ENCODE data around the gene FOLR3. TPM values are rescaled to one million over a fixed set of nuclear protein-coding genes. Genes with fewer than 3 reads are reported as not detected.
"Not testable (repeated sequence)": the region's sequence is repeated elsewhere in the genome, so short reads cannot be mapped to it uniquely, and the experiment has no call there.

FOLR3 gene
- total RNA-seq, 1 donor from 2014 or later: 0.52 TPM

- H3K27me3 ChIP-seq (ENCODE audit: control insufficient read depth in 3 of 3, insufficient read depth in 3 of 3, low read length in 3 of 3): no peaks in the 10 kb centered on the region
- no peaks in the 10 kb centered on the region for H3K4me1 ChIP-seq (ENCODE audit: control insufficient read depth in 3 of 3, insufficient read depth in 3 of 3, low read length in 3 of 3)
- H3K9me3 ChIP-seq (ENCODE audit: control insufficient read depth in 3 of 3, low read length in 3 of 3): no peaks in the 10 kb centered on the region
- no peak overlapping the region for H3K27ac ChIP-seq (ENCODE audit: low read depth, low read length)
- no peaks in the 10 kb centered on the region for H3K36me3 ChIP-seq (ENCODE audit: control insufficient read depth in 3 of 3, insufficient read depth in 3 of 3, low read length in 3 of 3)
- no peak overlapping the region for H3K4me3 ChIP-seq (ENCODE audit: low read length in 3 of 3)
- no peak overlapping the region for H3K9ac ChIP-seq (ENCODE audit: low read depth in 1 of 3, low read length in 3 of 3)
Measured at GRCh38 chr11:72138821-72139390, 3.4 kb downstream of the FOLR3 start.

- H3K4me3 ChIP-seq (ENCODE audit: low read length in 3 of 3): no peak overlapping the region
- no peak overlapping the region for H3K27ac ChIP-seq (ENCODE audit: low read depth, low read length)
- no peaks in the 10 kb centered on the region for H3K4me1 ChIP-seq (ENCODE audit: control insufficient read depth in 3 of 3, insufficient read depth in 3 of 3, low read length in 3 of 3)
- no peaks in the 10 kb centered on the region for H3K27me3 ChIP-seq (ENCODE audit: control insufficient read depth in 3 of 3, insufficient read depth in 3 of 3, low read length in 3 of 3)
- H3K9ac ChIP-seq (ENCODE audit: low read depth in 1 of 3, low read length in 3 of 3): no peak overlapping the region
- no peaks in the 10 kb centered on the region for H3K9me3 ChIP-seq (ENCODE audit: control insufficient read depth in 3 of 3, low read length in 3 of 3)
- no peaks in the 10 kb centered on the region for H3K36me3 ChIP-seq (ENCODE audit: control insufficient read depth in 3 of 3, insufficient read depth in 3 of 3, low read length in 3 of 3)
Measured at GRCh38 chr11:72139500-72139899, 4.0 kb downstream of the FOLR3 start.

GRCh38 chr11:72140661-72141060, 5.1 kb downstream of the FOLR3 start:
- H3K36me3 ChIP-seq (ENCODE audit: control insufficient read depth in 3 of 3, insufficient read depth in 3 of 3, low read length in 3 of 3): no peaks in the 10 kb centered on the region
- no peak overlapping the region for H3K9ac ChIP-seq (ENCODE audit: low read depth in 1 of 3, low read length in 3 of 3)
- H3K9me3 ChIP-seq (ENCODE audit: control insufficient read depth in 3 of 3, low read length in 3 of 3): no peaks in the 10 kb centered on the region
- no peaks in the 10 kb centered on the region for H3K4me1 ChIP-seq (ENCODE audit: control insufficient read depth in 3 of 3, insufficient read depth in 3 of 3, low read length in 3 of 3)
- H3K27me3 ChIP-seq (ENCODE audit: control insufficient read depth in 3 of 3, insufficient read depth in 3 of 3, low read length in 3 of 3): no peaks in the 10 kb centered on the region
- no peak overlapping the region for H3K27ac ChIP-seq (ENCODE audit: low read depth, low read length)
- H3K4me3 ChIP-seq (ENCODE audit: low read length in 3 of 3): no peak overlapping the region

- H3K9ac ChIP-seq (ENCODE audit: low read depth in 1 of 3, low read length in 3 of 3): no peak overlapping the region
- no peaks in the 10 kb centered on the region for H3K4me1 ChIP-seq (ENCODE audit: control insufficient read depth in 3 of 3, insufficient read depth in 3 of 3, low read length in 3 of 3)
- H3K27ac ChIP-seq (ENCODE audit: low read depth, low read length): no peak overlapping the region
- no peaks in the 10 kb centered on the region for H3K36me3 ChIP-seq (ENCODE audit: control insufficient read depth in 3 of 3, insufficient read depth in 3 of 3, low read length in 3 of 3)
- H3K27me3 ChIP-seq (ENCODE audit: control insufficient read depth in 3 of 3, insufficient read depth in 3 of 3, low read length in 3 of 3): no peaks in the 10 kb centered on the region
- H3K4me3 ChIP-seq (ENCODE audit: low read length in 3 of 3): no peak overlapping the region
- no peaks in the 10 kb centered on the region for H3K9me3 ChIP-seq (ENCODE audit: control insufficient read depth in 3 of 3, low read length in 3 of 3)
Measured at GRCh38 chr11:72141066-72141465, 5.5 kb downstream of the FOLR3 start.

- not testable (repeated sequence) for H3K9ac ChIP-seq (ENCODE audit: low read depth in 1 of 3, low read length in 3 of 3)
Measured at GRCh38 chr11:72142086-72142485, 6.6 kb downstream of the FOLR3 start.

DNA sequence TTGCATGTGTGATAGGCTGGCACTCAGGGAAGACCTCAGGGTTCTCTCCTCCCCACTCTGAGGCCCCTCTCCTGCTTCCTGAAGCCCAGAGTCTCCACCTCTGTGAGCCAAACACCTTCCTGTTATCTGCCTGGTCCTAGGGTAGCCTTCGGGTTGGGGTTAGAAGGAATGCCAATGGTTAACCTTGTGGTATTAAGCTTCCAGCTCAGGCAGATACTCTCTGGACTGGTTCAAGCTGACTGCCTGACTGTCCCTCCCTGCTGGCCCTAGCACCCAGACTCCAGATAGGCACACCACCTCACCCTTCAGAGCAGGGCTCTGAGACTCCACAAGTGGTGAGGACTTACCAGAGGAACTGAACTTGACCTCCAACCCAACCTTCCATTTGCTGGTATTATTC, 7.0 kb downstream of the FOLR3 start:
- H3K27ac ChIP-seq (ENCODE audit: low read depth, low read length); H3K4me1 ChIP-seq (ENCODE audit: control insufficient read depth in 3 of 3, insufficient read depth in 3 of 3, low read length in 3 of 3); H3K27me3 ChIP-seq (ENCODE audit: control insufficient read depth in 3 of 3, insufficient read depth in 3 of 3, low read length in 3 of 3); H3K36me3 ChIP-seq (ENCODE audit: control insufficient read depth in 3 of 3, insufficient read depth in 3 of 3, low read length in 3 of 3); H3K9me3 ChIP-seq (ENCODE audit: control insufficient read depth in 3 of 3, low read length in 3 of 3); H3K4me3 ChIP-seq (ENCODE audit: low read length in 3 of 3); H3K9ac ChIP-seq (ENCODE audit: low read depth in 1 of 3, low read length in 3 of 3): not testable (repeated sequence)

More at GRCh38 chr11:72142086-72142485, 6.6 kb downstream of the FOLR3 start:
- H3K27me3 ChIP-seq (ENCODE audit: control insufficient read depth in 3 of 3, insufficient read depth in 3 of 3, low read length in 3 of 3); H3K4me1 ChIP-seq (ENCODE audit: control insufficient read depth in 3 of 3, insufficient read depth in 3 of 3, low read length in 3 of 3); H3K36me3 ChIP-seq (ENCODE audit: control insufficient read depth in 3 of 3, insufficient read depth in 3 of 3, low read length in 3 of 3); H3K27ac ChIP-seq (ENCODE audit: low read depth, low read length); H3K4me3 ChIP-seq (ENCODE audit: low read length in 3 of 3); H3K9me3 ChIP-seq (ENCODE audit: control insufficient read depth in 3 of 3, low read length in 3 of 3): not testable (repeated sequence)

DNA sequence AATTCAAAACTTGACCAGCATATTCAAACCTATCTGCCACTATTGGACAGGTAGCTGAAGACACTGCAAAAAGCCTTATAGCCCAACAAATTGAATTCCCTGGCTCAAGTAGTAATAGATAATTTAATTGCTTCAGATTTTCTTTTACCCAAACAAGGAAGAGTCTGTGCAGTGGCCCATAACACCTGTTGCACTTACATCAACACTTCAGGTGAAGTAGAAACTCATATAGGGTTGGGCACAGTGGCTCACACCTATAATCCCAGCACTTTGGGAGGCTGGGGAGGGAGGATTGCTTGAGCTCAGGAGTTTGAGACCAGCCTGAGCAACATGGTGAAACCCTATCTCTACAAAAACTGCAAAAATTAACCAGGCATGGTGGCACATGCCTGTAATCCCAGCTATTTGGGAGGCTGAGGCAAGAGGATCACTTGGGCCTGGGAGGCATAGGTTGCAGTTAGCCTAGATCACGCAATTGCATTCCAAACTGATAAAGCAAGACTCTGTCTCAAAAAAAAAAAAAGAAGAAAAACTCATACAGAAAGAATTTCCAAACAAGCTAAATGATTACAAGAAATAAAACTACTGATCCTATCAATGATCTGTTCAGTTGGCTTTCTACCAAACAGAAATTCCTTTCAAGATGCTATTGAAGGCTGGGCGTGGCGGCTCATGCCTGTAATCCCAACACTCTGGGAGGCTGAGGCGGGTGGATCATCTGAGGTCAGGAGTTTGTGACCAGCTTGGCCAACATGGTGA, 9.5 kb downstream of the FOLR3 start:
- Histone ChIP-seq H3K36me3 (ENCODE audit: control insufficient read depth in 3 of 3, insufficient read depth in 3 of 3, low read length in 3 of 3) (no peaks in the 10 kb centered on the region), H3K27ac (ENCODE audit: low read depth, low read length) (no peak overlapping the region), H3K4me3 (ENCODE audit: low read length in 3 of 3) (no peak overlapping the region), H3K9ac (ENCODE audit: low read depth in 1 of 3, low read length in 3 of 3) (no peak overlapping the region), H3K9me3 (ENCODE audit: control insufficient read depth in 3 of 3, low read length in 3 of 3) (no peaks in the 10 kb centered on the region), H3K4me1 (ENCODE audit: control insufficient read depth in 3 of 3, insufficient read depth in 3 of 3, low read length in 3 of 3) (no peaks in the 10 kb centered on the region), H3K27me3 (ENCODE audit: control insufficient read depth in 3 of 3, insufficient read depth in 3 of 3, low read length in 3 of 3) (no peaks in the 10 kb centered on the region)

DNA sequence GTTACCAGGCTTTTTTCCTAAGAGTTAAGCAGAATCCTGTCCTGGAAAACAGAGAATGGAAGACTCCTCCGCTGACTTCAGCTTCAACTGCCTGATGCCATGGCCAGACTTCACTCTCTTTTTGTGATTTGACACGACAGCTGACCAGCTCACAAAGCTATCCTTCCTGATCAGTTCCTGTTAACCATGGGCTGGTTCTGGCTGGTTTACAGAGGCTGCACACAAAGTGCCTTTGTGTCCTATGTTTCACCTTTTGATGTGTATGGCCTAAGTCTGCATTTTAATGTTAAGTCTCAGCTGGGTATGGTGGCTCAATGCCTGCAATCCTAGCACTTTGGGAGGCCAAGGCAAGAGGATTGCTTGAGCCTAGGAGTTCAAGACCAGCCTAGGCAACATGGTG, 11.1 kb downstream of the FOLR3 start:
- Histone ChIP-seq H3K27me3 (ENCODE audit: control insufficient read depth in 3 of 3, insufficient read depth in 3 of 3, low read length in 3 of 3) (no peaks in the 10 kb centered on the region), H3K36me3 (ENCODE audit: control insufficient read depth in 3 of 3, insufficient read depth in 3 of 3, low read length in 3 of 3) (no peaks in the 10 kb centered on the region), H3K4me3 (ENCODE audit: low read length in 3 of 3) (no peak overlapping the region), H3K4me1 (ENCODE audit: control insufficient read depth in 3 of 3, insufficient read depth in 3 of 3, low read length in 3 of 3) (no peaks in the 10 kb centered on the region), H3K9me3 (ENCODE audit: control insufficient read depth in 3 of 3, low read length in 3 of 3) (no peaks in the 10 kb centered on the region), H3K9ac (ENCODE audit: low read depth in 1 of 3, low read length in 3 of 3) (no peak overlapping the region), H3K27ac (ENCODE audit: low read depth, low read length) (no peak overlapping the region)

DNA sequence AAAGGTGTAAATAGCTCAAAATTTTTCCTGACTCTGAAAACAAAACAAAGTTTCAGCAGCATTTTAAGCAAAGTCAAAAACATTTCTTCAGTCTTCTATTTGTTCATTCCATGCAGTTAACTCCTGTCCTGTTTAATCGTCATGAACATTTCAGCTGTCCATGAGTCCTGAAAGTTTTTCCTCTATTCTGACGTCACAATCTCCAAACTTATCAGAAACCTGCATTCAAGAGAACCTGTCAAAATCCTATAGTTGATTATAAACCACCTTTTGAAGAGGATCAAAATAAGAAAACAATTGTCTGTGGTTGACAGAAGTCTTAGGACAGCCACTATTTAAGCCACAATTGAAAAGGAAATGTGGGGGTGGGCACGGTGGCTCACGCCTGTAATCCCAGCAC, 15.4 kb downstream of the FOLR3 start:
- no peaks in the 10 kb centered on the region for H3K36me3 ChIP-seq (ENCODE audit: control insufficient read depth in 3 of 3, insufficient read depth in 3 of 3, low read length in 3 of 3)
- no peaks in the 10 kb centered on the region for H3K9me3 ChIP-seq (ENCODE audit: control insufficient read depth in 3 of 3, low read length in 3 of 3)
- H3K4me3 ChIP-seq (ENCODE audit: low read length in 3 of 3): no peak overlapping the region
- no peak overlapping the region for H3K27ac ChIP-seq (ENCODE audit: low read depth, low read length)
- H3K27me3 ChIP-seq (ENCODE audit: control insufficient read depth in 3 of 3, insufficient read depth in 3 of 3, low read length in 3 of 3): no peaks in the 10 kb centered on the region
- no peaks in the 10 kb centered on the region for H3K4me1 ChIP-seq (ENCODE audit: control insufficient read depth in 3 of 3, insufficient read depth in 3 of 3, low read length in 3 of 3)
- H3K9ac ChIP-seq (ENCODE audit: low read depth in 1 of 3, low read length in 3 of 3): no peak overlapping the region

GRCh38 chr11:72153874-72154273, 18.3 kb downstream of the FOLR3 start:
- H3K4me3 ChIP-seq (ENCODE audit: low read length in 3 of 3); H3K27ac ChIP-seq (ENCODE audit: low read depth, low read length); H3K9me3 ChIP-seq (ENCODE audit: control insufficient read depth in 3 of 3, low read length in 3 of 3); H3K4me1 ChIP-seq (ENCODE audit: control insufficient read depth in 3 of 3, insufficient read depth in 3 of 3, low read length in 3 of 3); H3K9ac ChIP-seq (ENCODE audit: low read depth in 1 of 3, low read length in 3 of 3); H3K36me3 ChIP-seq (ENCODE audit: control insufficient read depth in 3 of 3, insufficient read depth in 3 of 3, low read length in 3 of 3); H3K27me3 ChIP-seq (ENCODE audit: control insufficient read depth in 3 of 3, insufficient read depth in 3 of 3, low read length in 3 of 3): not testable (repeated sequence)

All from skeletal muscle tissue (tissue), 4 donors.